SK-N-SH (cell line): ENCODE results near the gene MSX1.

Experiments used
- EP300 ChIP-seq, 2 experiments: IDR thresholded peaks; 2 replicates each; pipeline versions ENCODE4 v1.4.0 to v1.6.1; 2012; ENCODE audit warnings: borderline replicate concordance in 1 of 2, low read depth in 1 of 2, low read length in 1 of 2
- FOXM1 ChIP-seq: IDR thresholded peaks from 2 replicates; pipeline ENCODE4 v1.4.0; 2012; ENCODE audit warnings: low read depth, mild to moderate bottlenecking
- SIN3A ChIP-seq: IDR thresholded peaks from 2 replicates; pipeline ENCODE4 v1.6.1; 2012; ENCODE audit warnings: low read depth, mild to moderate bottlenecking, low read length, moderate library complexity, borderline replicate concordance
- SMC3 ChIP-seq: IDR thresholded peaks from 2 replicates; pipeline ENCODE4 v1.6.1; 2012; ENCODE audit warnings: low read depth, low read length, improper control_type of control experiment
- TF ChIP-seq, protein P1 (sequence below): IDR thresholded peaks from 2 replicates; pipeline ENCODE4; 2012
- TF ChIP-seq, protein P2 (sequence below): fragments of 200-600 bp; sonication (generic); IDR thresholded peaks from 2 replicates; pipeline ENCODE4 v1.6.1; 2017; ENCODE audit warnings: antibody characterized with exemption, mild to moderate bottlenecking, moderate library complexity
- TF ChIP-seq, protein P3 (sequence below): fragments of 150-350 bp; IDR thresholded peaks from 2 replicates; pipeline ENCODE4 v1.6.1; 2017; ENCODE audit warnings: antibody characterized with exemption, low read length, low read depth, borderline replicate concordance
- TF ChIP-seq, protein P4 (sequence below): IDR thresholded peaks from 2 replicates; pipeline ENCODE4 v1.4.0; 2012; ENCODE audit warnings: low read depth, borderline replicate concordance

DNA sequence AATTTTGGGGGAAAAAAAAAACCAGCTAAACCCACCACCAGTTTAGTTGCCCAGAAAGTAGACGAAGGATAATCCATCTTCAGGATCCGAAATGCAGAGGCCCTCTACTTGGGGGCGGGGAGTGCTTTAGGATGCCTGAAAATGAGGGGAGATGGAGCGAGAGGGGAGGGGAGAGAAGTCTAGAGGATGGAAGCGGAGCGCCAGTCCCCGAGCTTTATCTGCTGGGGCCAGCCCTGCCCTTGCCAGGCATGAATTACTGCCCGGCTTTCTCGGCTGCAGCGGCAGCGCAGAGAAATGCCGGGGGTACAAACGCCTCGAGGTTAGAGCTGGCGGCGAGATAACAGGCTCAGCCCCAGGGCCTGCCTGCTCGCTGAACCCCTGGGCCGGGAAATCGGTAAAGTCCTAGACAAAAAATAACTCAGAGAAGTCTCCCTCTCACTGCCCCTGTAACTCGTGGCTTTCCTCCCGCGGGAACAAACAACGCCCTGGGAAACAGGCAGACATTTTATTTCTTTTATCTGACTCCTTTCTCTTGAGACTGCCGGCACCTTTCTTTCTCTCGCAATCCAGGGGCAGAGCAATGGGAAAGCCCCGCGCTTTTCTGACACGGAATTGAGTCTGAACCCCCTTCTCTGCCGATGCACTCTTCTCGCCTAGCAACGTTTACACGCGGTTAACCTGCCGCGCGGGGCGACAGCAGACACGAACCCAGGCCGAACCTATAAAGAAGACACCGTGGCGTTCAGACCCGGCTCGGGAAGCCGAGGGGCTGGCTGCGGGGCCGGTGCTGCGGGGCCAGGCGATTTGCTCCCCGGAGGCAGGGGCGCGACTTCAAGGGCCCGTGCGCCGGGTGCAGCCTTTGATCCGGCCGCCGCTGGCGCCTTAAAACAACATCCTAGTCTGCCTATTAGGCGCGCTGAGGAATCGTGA is 3.1 kb upstream of the MSX1 start:
- TF ChIP-seq, protein P1, sequence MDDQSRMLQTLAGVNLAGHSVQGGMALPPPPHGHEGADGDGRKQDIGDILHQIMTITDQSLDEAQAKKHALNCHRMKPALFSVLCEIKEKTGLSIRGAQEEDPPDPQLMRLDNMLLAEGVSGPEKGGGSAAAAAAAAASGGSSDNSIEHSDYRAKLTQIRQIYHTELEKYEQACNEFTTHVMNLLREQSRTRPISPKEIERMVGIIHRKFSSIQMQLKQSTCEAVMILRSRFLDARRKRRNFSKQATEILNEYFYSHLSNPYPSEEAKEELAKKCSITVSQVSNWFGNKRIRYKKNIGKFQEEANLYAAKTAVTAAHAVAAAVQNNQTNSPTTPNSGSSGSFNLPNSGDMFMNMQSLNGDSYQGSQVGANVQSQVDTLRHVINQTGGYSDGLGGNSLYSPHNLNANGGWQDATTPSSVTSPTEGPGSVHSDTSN: no peak
- TF ChIP-seq, protein P2, sequence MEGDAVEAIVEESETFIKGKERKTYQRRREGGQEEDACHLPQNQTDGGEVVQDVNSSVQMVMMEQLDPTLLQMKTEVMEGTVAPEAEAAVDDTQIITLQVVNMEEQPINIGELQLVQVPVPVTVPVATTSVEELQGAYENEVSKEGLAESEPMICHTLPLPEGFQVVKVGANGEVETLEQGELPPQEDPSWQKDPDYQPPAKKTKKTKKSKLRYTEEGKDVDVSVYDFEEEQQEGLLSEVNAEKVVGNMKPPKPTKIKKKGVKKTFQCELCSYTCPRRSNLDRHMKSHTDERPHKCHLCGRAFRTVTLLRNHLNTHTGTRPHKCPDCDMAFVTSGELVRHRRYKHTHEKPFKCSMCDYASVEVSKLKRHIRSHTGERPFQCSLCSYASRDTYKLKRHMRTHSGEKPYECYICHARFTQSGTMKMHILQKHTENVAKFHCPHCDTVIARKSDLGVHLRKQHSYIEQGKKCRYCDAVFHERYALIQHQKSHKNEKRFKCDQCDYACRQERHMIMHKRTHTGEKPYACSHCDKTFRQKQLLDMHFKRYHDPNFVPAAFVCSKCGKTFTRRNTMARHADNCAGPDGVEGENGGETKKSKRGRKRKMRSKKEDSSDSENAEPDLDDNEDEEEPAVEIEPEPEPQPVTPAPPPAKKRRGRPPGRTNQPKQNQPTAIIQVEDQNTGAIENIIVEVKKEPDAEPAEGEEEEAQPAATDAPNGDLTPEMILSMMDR: no peak
- TF ChIP-seq SIN3A (no peak), SMC3 (no peak), EP300 (IDR thresholded peaks at IDR 0.05; ENCODE audit: borderline replicate concordance in 1 of 2, low read depth in 1 of 2, low read length in 1 of 2) (no peak), FOXM1 (no peak)
- TF ChIP-seq, protein P3, sequence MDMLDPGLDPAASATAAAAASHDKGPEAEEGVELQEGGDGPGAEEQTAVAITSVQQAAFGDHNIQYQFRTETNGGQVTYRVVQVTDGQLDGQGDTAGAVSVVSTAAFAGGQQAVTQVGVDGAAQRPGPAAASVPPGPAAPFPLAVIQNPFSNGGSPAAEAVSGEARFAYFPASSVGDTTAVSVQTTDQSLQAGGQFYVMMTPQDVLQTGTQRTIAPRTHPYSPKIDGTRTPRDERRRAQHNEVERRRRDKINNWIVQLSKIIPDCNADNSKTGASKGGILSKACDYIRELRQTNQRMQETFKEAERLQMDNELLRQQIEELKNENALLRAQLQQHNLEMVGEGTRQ: no peak
- TF ChIP-seq, protein P4, sequence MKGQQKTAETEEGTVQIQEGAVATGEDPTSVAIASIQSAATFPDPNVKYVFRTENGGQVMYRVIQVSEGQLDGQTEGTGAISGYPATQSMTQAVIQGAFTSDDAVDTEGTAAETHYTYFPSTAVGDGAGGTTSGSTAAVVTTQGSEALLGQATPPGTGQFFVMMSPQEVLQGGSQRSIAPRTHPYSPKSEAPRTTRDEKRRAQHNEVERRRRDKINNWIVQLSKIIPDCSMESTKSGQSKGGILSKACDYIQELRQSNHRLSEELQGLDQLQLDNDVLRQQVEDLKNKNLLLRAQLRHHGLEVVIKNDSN: no peak
